ENCODE measurements around the gene UNC13B.

Gene UNC13B
- 0.61 to 1.9 (median 1.6) reads per million in 3 donors for total RNA-seq

DNA sequence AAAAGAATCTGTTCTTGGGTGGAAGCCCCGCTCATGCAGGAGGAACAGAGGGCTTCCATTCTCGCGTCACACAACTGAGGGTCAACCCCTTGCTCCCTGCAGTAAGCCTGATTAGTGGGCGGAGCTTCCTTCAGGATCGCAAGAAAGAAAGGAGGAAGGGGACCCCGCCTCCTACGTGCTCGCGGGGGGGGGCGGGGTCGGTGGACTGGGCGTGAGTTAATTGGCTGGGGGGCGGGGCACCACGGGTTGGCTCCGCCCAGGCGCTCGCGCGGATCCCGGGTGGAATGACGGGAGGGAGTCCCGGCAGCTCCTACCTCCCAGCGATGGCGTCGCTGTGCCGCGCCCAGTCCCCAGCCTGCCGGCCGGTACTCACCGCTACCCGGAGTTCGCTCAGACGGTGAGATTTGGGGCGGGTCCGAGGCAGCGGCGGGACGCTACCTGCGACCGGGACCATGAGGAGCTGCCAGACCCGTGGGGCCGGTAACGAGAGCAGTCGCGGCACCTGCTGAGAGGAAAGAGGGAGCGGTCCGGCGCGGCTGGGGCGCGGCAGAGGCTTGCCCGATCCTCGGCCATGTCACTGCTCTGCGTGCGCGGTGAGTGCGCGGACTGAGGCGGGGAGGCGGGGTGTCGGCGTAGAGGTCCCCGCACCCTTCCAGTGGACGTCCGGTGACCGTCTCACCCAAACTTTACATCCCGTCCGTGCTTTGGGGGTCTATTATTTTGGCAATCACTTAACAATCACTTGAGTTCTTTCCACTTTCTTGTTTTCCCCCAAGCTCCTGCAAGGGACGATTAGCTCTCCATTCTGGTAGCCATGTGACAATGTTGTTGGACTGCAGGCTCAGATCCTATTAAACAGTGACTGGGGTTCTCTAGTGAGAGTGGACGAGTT is at the start of gene UNC13B:
UNC13B (plus strand) TSS at position 297 of the 892 bp plus-strand sequence; CDS start at position 572, 275 bp downstream.
- no peak within 1 kb of the TSS for H3K27ac ChIP-seq (ENCODE audit: insufficient read depth, low read length, poor library complexity, severe bottlenecking)
- no peaks in the 10 kb centered on the region for H3K27me3 ChIP-seq (replicated peaks; ENCODE audit: control insufficient read depth, insufficient read depth, low read length, poor library complexity, severe bottlenecking)
- no peaks in the 10 kb centered on the region for H3K9me3 ChIP-seq (ENCODE audit: control insufficient read depth, low read length)
- peak within 1 kb of the TSS; percentile 84 for H3K4me3 ChIP-seq (ENCODE audit: insufficient read depth, low read depth, low read length, poor library complexity, severe bottlenecking)
- peaks cover 2% of the 10 kb centered on the region for H3K4me1 ChIP-seq (ENCODE audit: control insufficient read depth, insufficient read depth, low read length, poor library complexity, severe bottlenecking)
- DNase-seq = peak; percentile 60 to 73 (median 62)
- no peaks in the 10 kb centered on the region for H3K36me3 ChIP-seq (ENCODE audit: control insufficient read depth, insufficient read depth, low read length)

DNA sequence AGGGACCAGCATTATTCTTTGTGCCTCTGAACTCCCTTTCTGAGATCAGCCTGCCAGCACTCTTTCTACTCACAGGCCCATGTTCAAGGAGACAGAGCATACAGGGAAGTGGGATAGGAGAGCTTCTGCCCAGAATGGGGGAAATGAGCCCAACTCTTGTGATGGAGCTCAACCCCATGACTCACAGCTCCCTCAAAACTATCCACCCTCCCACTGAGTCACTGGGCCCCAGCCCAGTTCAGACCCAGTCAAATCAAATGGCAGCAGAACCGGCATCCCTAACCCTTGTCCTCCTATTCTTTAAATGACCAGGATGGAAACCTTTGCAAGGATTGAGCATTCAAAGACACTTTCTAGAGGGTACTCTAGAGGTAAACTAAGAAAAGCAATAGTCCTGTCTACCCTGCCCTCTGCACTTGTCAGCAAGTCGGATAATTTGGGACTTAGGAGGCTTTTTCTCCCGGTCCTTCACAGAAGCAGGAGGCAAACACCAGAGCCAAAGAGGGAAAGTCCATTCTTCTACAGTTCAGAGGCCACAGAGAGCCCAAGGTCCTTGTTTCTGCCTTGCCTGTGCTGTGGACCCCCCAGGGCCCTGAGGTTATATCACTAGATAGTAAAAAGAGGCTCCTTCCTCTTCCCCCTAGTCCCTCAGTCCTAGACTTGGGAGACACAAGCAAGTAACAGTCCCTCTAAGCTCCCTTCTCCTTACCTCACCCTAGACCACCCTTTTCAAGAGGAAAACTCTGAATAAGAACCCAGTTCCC is 49.4 kb upstream of the UNC13B start:
- DNase-seq = no peak
- peak overlapping the region; percentile 66 for H3K27ac ChIP-seq (ENCODE audit: insufficient read depth, low read length, poor library complexity, severe bottlenecking)

DNA sequence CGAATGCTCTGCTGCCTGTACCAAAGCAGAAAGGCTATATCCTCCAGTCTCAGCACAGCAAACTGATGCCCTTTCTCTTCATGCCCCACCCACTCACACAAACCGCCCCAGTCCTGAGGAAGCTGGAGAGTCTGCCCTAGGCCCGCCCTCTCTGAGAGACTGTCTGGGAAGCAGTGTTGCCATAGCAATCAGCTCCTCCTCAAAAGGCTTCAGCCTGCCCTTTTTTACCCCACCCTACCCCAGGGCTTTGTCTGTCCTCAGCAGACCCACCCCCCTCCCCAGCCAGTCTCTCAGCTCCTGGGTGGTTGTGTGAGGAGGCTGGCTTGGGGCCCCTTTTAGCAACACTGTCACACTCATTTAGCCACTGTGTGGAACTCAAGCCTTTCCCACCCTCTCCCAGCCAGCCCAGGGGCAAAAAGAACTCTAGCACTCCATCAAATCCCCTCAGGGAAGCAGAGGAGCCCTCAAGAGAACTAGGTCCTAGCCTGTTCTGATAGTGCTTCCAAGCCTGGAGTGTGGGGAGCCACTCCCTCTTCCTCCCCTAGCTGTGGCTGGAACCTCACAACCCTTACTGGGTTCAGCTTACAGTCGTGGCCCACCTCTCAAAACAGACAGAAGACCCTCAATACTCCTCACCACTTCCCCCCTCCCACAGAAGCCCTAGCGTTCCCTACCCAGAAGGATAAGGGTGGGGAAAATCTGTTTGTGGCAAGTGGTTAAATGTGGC is 47.5 kb upstream of the UNC13B start:
- Histone ChIP-seq H3K27ac (ENCODE audit: insufficient read depth, low read length, poor library complexity, severe bottlenecking) (peak overlapping the region; percentile 78), H3K4me3 (ENCODE audit: insufficient read depth, low read depth, low read length, poor library complexity, severe bottlenecking) (peak overlapping the region; percentile 61), H3K4me1 (ENCODE audit: control insufficient read depth, insufficient read depth, low read length, poor library complexity, severe bottlenecking) (peaks cover 45% of the 10 kb centered on the region), H3K36me3 (ENCODE audit: control insufficient read depth, insufficient read depth, low read length) (no peaks in the 10 kb centered on the region), H3K27me3 (replicated peaks; ENCODE audit: control insufficient read depth, insufficient read depth, low read length, poor library complexity, severe bottlenecking) (no peaks in the 10 kb centered on the region), H3K9me3 (ENCODE audit: control insufficient read depth, low read length) (no peaks in the 10 kb centered on the region)
- DNase-seq = peak; percentile 70 to 77 (median 72)

More for the DNA sequence above, 49.4 kb upstream of the UNC13B start:
- peaks cover 45% of the 10 kb centered on the region for H3K4me1 ChIP-seq (ENCODE audit: control insufficient read depth, insufficient read depth, low read length, poor library complexity, severe bottlenecking)
- peak overlapping the region; percentile 44 for H3K4me3 ChIP-seq (ENCODE audit: insufficient read depth, low read depth, low read length, poor library complexity, severe bottlenecking)
- H3K9me3 ChIP-seq (ENCODE audit: control insufficient read depth, low read length) = no peaks in the 10 kb centered on the region
- H3K36me3 ChIP-seq (ENCODE audit: control insufficient read depth, insufficient read depth, low read length) = peaks cover 12% of the 10 kb centered on the region
- no peaks in the 10 kb centered on the region for H3K27me3 ChIP-seq (replicated peaks; ENCODE audit: control insufficient read depth, insufficient read depth, low read length, poor library complexity, severe bottlenecking)

DNA sequence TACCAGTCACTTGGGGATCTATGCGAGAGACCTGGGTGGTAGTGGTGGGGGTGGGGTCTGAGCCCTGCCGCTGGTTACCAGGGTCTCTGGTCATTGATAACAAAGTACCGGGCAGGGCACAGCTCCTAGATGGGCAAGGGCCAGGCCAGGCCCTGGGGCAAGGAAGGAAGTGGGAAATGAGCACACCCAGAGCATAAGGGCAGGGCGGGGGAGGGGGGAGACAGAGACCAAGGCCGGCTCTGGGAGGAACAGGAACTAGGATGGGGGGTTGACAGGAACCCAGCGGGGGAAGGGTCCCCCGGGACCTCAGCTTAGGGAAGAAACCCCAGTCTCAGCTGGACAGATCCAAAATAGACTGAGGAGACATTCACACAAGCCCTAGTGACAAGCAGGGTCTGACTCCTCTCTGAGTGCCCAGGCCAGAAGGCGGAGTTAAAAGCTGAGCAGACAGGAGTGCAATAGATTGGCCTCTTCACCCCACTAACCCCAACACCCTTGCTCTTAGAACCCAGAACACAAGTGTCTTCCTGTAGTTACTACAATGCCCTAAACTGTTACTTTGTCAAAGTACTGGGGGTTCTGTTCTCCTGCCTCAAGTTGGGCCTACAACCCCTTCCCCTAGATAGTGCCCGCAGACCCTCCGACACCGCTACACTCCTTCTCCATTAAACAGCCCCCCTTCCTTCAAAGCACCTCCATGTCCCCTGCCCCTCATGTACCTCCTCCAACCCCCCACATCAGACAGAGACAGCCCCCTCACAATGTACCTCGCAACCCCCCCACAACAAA is 46.8 kb upstream of the UNC13B start:
- H3K4me3 ChIP-seq (ENCODE audit: insufficient read depth, low read depth, low read length, poor library complexity, severe bottlenecking) = peak overlapping the region; percentile 61
- peaks cover 45% of the 10 kb centered on the region for H3K4me1 ChIP-seq (ENCODE audit: control insufficient read depth, insufficient read depth, low read length, poor library complexity, severe bottlenecking)
- H3K36me3 ChIP-seq (ENCODE audit: control insufficient read depth, insufficient read depth, low read length) = no peaks in the 10 kb centered on the region
- H3K27me3 ChIP-seq (replicated peaks; ENCODE audit: control insufficient read depth, insufficient read depth, low read length, poor library complexity, severe bottlenecking) = no peaks in the 10 kb centered on the region
- DNase-seq = peak in 1 of 3 donors; percentile 29
- no peaks in the 10 kb centered on the region for H3K9me3 ChIP-seq (ENCODE audit: control insufficient read depth, low read length)
- peak overlapping the region; percentile 78 for H3K27ac ChIP-seq (ENCODE audit: insufficient read depth, low read length, poor library complexity, severe bottlenecking)

DNA sequence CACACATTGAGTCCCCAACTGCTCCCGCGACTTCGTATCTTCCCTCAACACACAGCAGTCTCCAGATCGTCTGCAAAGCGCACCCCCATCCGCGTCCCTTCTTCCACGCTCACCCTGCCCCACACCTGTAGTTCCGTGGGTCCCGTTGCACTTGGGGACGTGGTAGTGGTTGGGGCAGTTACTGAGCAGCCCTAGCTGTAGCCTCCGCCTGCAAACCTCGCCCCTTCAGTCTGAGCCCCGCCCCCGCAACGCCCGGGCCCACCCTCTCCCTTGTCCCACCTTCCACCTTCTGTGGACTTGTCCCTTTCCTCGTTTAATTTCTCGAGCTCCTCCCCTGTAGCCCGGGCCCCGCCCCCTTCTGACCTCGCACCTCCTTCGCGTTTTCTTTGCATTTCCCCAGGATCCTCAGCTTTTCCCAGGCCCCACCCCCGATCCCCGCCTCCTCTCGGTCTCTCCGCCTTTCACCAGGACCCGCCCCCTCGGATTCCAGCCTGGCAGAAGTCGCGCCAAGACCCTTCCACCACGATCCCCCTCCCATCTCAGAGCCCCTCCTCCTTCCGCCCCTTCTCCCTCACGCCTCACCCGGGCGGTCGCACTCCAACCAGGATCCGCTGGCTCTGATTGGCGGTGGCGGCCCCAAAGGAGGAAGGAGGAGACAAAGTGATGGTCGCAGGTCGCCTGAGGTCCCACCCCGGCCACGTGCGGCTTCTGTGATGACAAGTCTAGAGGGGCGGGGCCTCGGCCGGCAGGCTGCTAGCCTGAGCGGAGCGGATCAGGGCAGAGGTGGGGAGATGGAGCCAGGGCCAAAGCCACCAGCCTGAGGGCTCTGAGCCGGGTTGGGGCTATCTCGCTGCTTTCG is 45.9 kb upstream of the UNC13B start, which contains the start of gene ATOSB:
ATOSB (minus strand) TSS at position 183 of the 859 bp plus-strand sequence. CDS start 7,588 bp downstream, outside the sequence.
- no peaks in the 10 kb centered on the region for H3K36me3 ChIP-seq (ENCODE audit: control insufficient read depth, insufficient read depth, low read length)
- peak within 1 kb of the TSS; percentile 78 for H3K27ac ChIP-seq (ENCODE audit: insufficient read depth, low read length, poor library complexity, severe bottlenecking)
- H3K9me3 ChIP-seq (ENCODE audit: control insufficient read depth, low read length) = no peaks in the 10 kb centered on the region
- peak within 1 kb of the TSS; percentile 61 for H3K4me3 ChIP-seq (ENCODE audit: insufficient read depth, low read depth, low read length, poor library complexity, severe bottlenecking)
- peak; percentile 89 to 94 (median 91) for DNase-seq
- H3K27me3 ChIP-seq (replicated peaks; ENCODE audit: control insufficient read depth, insufficient read depth, low read length, poor library complexity, severe bottlenecking) = no peaks in the 10 kb centered on the region
- peaks cover 41% of the 10 kb centered on the region for H3K4me1 ChIP-seq (ENCODE audit: control insufficient read depth, insufficient read depth, low read length, poor library complexity, severe bottlenecking)

DNA sequence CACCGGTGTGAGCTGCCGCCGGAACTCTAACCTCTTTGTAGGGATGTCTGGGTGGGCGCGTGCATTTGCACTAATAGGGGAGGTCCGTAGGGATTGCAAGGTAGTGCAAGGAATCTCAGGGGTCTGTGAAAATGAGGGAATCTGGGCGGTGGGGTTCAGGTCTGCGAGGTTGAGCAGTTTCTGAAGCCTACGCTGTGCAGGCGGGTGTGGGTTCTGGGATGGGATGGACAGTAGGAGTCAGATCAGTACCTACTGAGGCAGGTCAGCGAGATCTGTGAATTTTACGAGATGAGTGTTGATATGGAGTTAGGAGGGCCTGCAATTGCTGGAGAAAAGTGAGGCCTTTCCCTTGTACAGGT is 45.3 kb upstream of the UNC13B start:
- peak overlapping the region; percentile 78 for H3K27ac ChIP-seq (ENCODE audit: insufficient read depth, low read length, poor library complexity, severe bottlenecking)
- no peaks in the 10 kb centered on the region for H3K9me3 ChIP-seq (ENCODE audit: control insufficient read depth, low read length)
- DNase-seq = no peak
- H3K36me3 ChIP-seq (ENCODE audit: control insufficient read depth, insufficient read depth, low read length) = no peaks in the 10 kb centered on the region
- H3K4me1 ChIP-seq (ENCODE audit: control insufficient read depth, insufficient read depth, low read length, poor library complexity, severe bottlenecking) = peaks cover 38% of the 10 kb centered on the region
- H3K27me3 ChIP-seq (replicated peaks; ENCODE audit: control insufficient read depth, insufficient read depth, low read length, poor library complexity, severe bottlenecking) = no peaks in the 10 kb centered on the region
- peak overlapping the region; percentile 61 for H3K4me3 ChIP-seq (ENCODE audit: insufficient read depth, low read depth, low read length, poor library complexity, severe bottlenecking)

DNA sequence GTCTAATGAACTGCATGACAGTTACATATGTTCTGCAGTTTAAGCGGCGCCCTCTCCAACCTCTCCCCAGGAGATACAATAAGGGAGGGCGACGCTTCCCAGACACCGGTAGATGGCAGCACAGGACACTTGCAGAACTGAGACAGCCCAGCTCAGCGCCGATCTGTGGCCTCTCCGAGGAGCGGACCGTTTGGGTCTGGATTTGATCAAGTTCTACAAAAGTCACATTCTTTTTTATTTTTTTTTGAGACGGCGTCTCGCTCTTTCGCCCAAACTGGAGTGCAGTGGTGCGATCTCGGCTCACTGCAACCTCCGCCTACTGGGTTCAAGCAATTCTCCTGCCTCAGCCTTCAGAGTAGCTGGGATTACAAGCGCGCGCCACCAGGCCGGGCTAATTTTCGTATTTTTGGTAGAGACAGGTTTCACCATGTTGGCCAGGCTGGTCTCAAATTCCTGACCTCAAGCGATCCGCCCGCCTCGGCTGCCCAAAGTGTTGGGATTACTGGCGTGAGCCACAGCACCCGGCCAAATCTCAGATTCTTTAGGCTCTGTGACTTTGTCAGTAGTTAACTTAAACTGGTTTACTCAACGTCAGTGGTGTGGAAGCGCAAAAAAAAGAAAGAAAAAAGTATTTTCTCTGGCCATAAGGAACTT is 44.8 kb upstream of the UNC13B start:
- Histone ChIP-seq H3K4me3 (ENCODE audit: insufficient read depth, low read depth, low read length, poor library complexity, severe bottlenecking) (peak overlapping the region; percentile 61), H3K27ac (ENCODE audit: insufficient read depth, low read length, poor library complexity, severe bottlenecking) (peak overlapping the region; percentile 78), H3K36me3 (ENCODE audit: control insufficient read depth, insufficient read depth, low read length) (no peaks in the 10 kb centered on the region)

DNA sequence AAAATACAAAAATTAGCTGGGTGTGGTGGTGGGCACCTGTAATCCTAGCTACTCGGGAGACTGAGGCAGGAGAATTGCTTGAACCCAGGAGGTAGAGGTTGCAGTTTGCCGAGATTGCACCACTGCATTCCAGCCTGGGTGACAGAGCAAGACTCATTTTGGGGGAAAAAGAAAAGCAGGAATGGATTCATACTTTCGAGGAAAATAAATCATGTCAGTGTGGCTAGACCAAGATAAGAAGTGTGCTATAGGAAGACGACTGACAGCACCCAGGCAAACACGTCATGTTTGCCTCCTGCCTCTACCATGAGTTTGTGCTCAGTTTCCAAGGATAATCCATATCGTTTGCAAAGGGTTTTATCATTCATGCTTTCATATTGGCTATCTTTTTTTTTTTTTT is 26.9 kb upstream of the UNC13B start:
- no peak for DNase-seq
- H3K9me3 ChIP-seq (ENCODE audit: control insufficient read depth, low read length) = no peaks in the 10 kb centered on the region

More for the DNA sequence above, 44.8 kb upstream of the UNC13B start:
- H3K9me3 ChIP-seq (ENCODE audit: control insufficient read depth, low read length) = no peaks in the 10 kb centered on the region
- peaks cover 34% of the 10 kb centered on the region for H3K4me1 ChIP-seq (ENCODE audit: control insufficient read depth, insufficient read depth, low read length, poor library complexity, severe bottlenecking)
- no peaks in the 10 kb centered on the region for H3K27me3 ChIP-seq (replicated peaks; ENCODE audit: control insufficient read depth, insufficient read depth, low read length, poor library complexity, severe bottlenecking)
- peak; percentile 74 to 82 (median 74) for DNase-seq

More for the DNA sequence above, 26.9 kb upstream of the UNC13B start:
- no peak overlapping the region for H3K27ac ChIP-seq (ENCODE audit: insufficient read depth, low read length, poor library complexity, severe bottlenecking)
- no peaks in the 10 kb centered on the region for H3K36me3 ChIP-seq (ENCODE audit: control insufficient read depth, insufficient read depth, low read length)
- H3K4me1 ChIP-seq (ENCODE audit: control insufficient read depth, insufficient read depth, low read length, poor library complexity, severe bottlenecking) = no peaks in the 10 kb centered on the region
- no peaks in the 10 kb centered on the region for H3K27me3 ChIP-seq (replicated peaks; ENCODE audit: control insufficient read depth, insufficient read depth, low read length, poor library complexity, severe bottlenecking)
- no peak overlapping the region for H3K4me3 ChIP-seq (ENCODE audit: insufficient read depth, low read depth, low read length, poor library complexity, severe bottlenecking)

All from effector memory CD4-positive, alpha-beta T cell (primary cell).